NCI-H82 treated with DMSO at 0.1 percent for 48 hours (cell line): Measurements from ENCODE around the gene ADPRHL1.

ENCODE experiments used
- DNase-seq: peaks from one replicate; lab custom pipeline; 2025; ENCODE audit not compliant: unreplicated experiment; lab: John Stamatoyannopoulos, UW

The ADPRHL1 gene

GRCh38 chr13:113351514-113352026, 101.7 kb downstream of the ADPRHL1 start:
- DNase-seq: no peak

- DNase-seq: no peak
Observed at GRCh38 chr13:113350938-113351335, 102.4 kb downstream of the ADPRHL1 start.

- DNase-seq: no peak
Observed at GRCh38 chr13:113350065-113350937, 103.0 kb downstream of the ADPRHL1 start.
